NCI-H748 treated with DMSO at 0.1 percent for 48 hours (cell line): ENCODE data around the gene ABCA2.
"Not testable (repeated sequence)": the region's sequence is repeated elsewhere in the genome, so short reads cannot be mapped to it uniquely, and the experiment has no call there.

Experiments
- DNase-seq: peaks from one replicate; lab custom pipeline; 2025; lab: John Stamatoyannopoulos, UW

ABCA2 gene

GRCh38 chr9:137046088-137046787 is 18.2 kb upstream of the ABCA2 start, which contains the start of gene NPDC1:
Gene NPDC1, minus strand, starts transcription at chr9:137046177. Its CDS starts 188 bp downstream, at chr9:137045989.
- DNase-seq = peak; percentile 64

DNA sequence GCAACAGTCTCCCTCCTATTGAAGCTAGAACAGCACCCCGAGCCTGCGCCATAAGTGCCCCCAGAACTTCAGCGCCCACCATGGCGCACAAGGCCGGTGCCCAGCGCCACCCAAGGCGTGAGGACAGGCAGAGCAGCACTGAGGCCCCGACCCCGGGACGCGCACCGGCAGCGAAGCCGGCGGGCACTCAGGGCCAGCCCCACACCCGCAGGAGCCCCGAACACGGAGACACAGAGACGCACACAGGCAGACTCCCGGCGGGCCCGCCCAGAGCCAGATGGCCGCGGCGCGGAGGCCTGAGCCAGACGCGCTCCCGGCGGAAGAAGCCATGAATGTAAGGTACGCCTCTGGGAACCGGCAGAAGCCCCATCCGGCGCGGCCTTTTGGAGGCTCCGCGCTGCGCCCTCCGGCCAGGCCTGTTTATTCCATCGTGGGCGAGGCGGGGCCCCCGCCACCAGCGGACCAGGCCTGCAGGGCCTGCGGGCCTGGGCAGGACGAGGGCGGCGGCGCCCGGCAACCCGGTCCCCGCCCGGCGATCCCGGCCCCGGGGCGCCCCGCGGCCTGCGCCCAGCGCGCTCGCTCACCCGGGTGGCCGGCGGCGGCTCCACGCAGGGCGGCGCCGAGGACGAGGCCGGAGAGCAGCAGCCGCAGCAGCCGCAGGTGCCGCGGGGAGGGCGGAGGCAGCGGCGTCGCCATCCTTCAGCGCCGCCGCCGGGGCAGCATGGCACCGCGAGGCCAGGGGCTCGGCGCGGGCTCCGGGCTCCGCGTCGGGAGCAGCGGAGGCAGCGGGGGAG is 17.5 kb upstream of the ABCA2 start:
- DNase-seq = no peak

DNA sequence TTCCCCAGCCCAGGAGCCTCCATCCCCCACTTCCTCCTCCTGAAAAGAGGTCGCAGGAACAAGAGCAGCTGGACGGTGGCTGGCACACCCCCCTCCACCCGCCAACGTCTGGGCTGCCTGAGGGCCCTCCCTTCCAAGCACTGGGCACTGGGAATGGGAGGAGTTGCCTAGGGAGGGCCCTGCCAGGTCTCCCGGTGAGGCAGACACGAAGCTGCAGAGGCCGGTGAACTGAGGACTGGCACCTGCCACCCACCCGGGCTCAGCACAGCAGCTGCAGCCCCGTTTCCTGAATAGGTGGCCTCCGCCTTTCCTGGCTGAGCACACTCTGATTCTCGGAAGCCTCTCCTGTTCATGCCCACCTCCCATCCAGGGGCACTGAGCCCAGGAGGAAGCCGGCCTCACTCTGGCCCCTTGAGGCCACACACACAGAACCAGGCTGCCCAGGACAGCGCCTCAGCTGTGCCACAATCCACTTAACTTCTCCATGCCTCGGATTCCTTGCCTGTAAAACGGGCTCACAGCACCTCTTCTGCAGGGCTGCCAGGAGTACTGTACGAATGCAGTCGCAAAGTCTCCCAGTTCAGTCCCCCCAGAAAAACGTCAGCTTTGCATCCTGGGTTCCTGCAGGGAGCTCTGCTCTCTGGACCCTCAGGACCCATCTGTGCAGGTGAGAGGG is 16.6 kb upstream of the ABCA2 start:
- DNase-seq = no peak

- DNase-seq = no peak
Measured at GRCh38 chr9:137044037-137044436, 16.0 kb upstream of the ABCA2 start.

- no peak for DNase-seq
Measured at GRCh38 chr9:137042751-137043727, 15.0 kb upstream of the ABCA2 start.

- no peak for DNase-seq
Measured at GRCh38 chr9:137041124-137041523, 13.1 kb upstream of the ABCA2 start.

- DNase-seq = no peak
Measured at GRCh38 chr9:137040568-137040967, 12.5 kb upstream of the ABCA2 start.

GRCh38 chr9:137039611-137040366 is 11.8 kb upstream of the ABCA2 start:
- no peak for DNase-seq

DNA sequence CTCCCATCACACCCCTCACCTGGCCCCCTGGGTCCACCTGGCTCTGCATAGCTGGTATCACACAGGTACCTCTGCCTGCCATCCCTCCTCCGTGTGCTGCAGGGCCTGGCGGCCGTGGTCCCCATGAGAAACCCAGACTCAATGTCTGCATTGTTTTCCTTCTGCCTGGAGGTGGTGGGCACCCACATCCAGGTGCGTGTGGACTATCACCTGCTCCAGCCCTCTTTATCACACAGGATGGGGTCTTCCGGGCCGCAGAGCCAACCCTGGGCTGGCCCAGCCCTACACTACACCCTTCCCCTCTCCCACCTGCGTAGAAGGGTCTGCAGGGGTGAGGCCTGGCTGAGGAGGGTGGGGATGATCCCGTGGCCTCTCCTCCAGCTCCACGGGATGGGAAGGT is 10.9 kb upstream of the ABCA2 start:
- DNase-seq = no peak

GRCh38 chr9:137037483-137037882 is 9.4 kb upstream of the ABCA2 start:
- no peak for DNase-seq

GRCh38 chr9:137037035-137037434 is 9.0 kb upstream of the ABCA2 start:
- DNase-seq = no peak

DNA sequence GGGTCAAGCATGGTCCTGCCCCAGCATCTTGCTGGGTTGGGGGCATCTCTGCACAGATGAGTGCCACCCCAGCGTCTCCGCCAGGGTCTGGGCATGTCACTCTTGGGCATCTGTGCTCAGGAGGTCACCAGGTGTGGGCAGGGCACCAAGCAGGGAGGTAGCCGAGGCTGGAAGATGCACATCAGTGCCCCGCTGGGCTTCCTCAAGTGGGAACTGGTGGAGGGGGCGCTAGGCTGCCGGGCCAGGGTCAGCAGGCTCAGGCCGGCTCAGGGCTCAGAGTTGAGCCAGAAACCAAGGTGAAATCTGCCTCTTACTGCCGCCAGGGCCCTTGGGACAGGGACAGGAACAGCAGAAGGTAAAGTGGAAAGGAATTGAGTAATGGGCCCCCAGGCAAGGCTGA is 7.9 kb upstream of the ABCA2 start:
- no peak for DNase-seq

DNA sequence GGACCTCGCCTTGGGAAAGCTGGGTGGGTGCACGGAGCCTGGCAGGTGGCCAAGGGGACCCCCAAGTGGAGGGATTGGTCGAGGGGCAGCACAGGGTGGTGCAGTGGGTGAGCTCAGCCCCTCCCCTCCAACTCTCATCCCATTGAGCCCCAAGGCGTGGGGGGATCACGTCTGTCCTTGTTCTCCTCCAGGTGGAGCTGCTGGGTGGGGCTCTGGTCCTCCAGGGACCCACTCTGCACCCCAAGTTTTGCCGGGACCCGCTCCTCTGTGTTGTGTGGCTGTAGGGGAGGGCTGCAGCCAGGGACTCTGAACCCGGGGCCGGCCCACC is 7.4 kb upstream of the ABCA2 start:
- DNase-seq = no peak

DNA sequence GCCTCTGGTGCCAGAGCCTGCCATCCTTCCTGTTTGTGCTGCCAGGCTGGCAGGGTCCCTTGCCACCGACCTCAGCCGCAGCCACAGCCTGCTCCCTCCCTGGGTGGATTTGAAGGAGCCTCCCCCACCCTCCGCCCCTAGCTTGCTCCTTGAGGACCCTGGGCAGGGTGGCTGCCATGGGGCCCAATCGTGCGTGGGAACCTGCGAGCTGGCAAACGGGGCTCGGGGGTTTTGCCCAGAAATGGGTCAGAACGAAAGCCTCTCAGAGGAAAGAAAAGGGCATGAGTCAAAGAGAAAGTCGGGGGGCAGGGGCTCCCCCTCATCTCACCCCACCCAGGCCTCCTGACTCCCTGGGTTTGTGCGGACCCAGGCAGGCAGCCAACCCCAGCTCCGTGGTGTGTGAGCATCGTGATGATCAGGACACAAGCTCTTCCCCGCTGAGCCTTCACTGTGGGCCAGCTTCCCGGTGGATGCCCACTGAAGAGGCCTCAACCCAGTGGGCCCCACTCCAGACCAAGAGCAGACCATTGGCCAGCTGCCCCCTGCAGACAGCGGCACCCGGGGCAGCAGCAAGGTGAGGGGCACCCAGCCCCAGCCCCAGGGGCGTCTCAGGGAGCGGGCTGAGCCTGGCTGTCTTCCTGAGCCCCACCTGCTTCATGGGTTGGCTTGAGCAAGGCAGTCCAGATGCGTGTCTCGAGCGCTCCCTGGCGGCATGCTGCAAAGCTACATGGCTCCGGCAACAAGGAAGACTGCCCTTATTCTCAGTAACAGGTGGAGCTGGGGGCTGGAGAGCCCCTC is 6.9 kb upstream of the ABCA2 start:
- peak; percentile 65 for DNase-seq

- no peak for DNase-seq
Measured at GRCh38 chr9:137034039-137034708, 6.1 kb upstream of the ABCA2 start.

GRCh38 chr9:137033481-137033880 is 5.4 kb upstream of the ABCA2 start:
- not testable (repeated sequence) for DNase-seq

GRCh38 chr9:137032858-137033257 is 4.8 kb upstream of the ABCA2 start:
- no peak for DNase-seq

GRCh38 chr9:137031904-137032640 is 4.0 kb upstream of the ABCA2 start, which contains the start of gene FUT7:
Gene FUT7, minus strand, starts transcription at chr9:137032088. Its CDS starts 97 bp downstream, at chr9:137031991.
- no peak for DNase-seq
